Loucy (cell line): ENCODE data around the gene COL6A5.

ENCODE experiments used
- EZH2phosphoT487 ChIP-seq: fragments of 200-600 bp; IDR thresholded peaks from 2 replicates; pipeline ENCODE4 v1.6.1; 2018; ENCODE audit warnings: antibody characterized with exemption, mild to moderate bottlenecking, moderate library complexity, borderline replicate concordance
- TF ChIP-seq, protein P1 (sequence below): fragments of 200-600 bp; sonication (generic); conservative IDR thresholded peaks from 2 replicates; pipeline ENCODE4 v1.5.1; 2014; ENCODE audit warnings: mild to moderate bottlenecking, antibody characterized with exemption, low read length

DNA sequence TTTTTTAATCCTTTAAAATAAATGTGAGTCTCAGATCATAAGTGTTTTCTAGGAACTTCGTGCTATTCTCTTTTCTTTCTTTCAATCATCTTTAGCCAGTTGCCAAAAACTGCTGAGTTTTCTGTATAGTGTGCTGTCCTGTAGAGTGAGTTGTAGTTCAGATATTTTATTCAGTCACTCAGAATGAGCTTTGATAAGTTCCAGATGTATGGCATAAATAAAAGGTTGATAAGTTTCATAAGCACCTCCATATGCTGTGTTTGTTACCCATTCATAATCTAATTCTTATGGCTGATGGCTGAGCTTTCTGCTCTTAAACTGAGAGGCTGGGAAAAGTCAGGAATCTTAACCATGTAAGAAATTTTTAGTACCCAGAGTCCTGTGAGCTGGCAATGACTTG, 112.2 kb downstream of the COL6A5 start:
- TF ChIP-seq, protein P1, sequence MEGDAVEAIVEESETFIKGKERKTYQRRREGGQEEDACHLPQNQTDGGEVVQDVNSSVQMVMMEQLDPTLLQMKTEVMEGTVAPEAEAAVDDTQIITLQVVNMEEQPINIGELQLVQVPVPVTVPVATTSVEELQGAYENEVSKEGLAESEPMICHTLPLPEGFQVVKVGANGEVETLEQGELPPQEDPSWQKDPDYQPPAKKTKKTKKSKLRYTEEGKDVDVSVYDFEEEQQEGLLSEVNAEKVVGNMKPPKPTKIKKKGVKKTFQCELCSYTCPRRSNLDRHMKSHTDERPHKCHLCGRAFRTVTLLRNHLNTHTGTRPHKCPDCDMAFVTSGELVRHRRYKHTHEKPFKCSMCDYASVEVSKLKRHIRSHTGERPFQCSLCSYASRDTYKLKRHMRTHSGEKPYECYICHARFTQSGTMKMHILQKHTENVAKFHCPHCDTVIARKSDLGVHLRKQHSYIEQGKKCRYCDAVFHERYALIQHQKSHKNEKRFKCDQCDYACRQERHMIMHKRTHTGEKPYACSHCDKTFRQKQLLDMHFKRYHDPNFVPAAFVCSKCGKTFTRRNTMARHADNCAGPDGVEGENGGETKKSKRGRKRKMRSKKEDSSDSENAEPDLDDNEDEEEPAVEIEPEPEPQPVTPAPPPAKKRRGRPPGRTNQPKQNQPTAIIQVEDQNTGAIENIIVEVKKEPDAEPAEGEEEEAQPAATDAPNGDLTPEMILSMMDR = no peak
- no peak for TF ChIP-seq EZH2phosphoT487
